Measurements from ENCODE around the gene RGS10. TPM values are rescaled to one million over a fixed set of nuclear protein-coding genes. Genes with fewer than 3 reads are reported as not detected.

RGS10 gene
- total RNA-seq, 2 experiments from 2014 or later = 234 to 240 TPM

- DNase-seq = no peak
- peaks cover 4% of the 10 kb centered on the region for H3K36me3 Mint-ChIP-seq (ENCODE audit: low read depth)
- no peaks in the 10 kb centered on the region for H3K9me3 Mint-ChIP-seq
- intact Hi-C loops (cut with micrococcal nuclease) = no loop called here
- no peak overlapping the region for H3K27ac Mint-ChIP-seq
- no peaks in the 10 kb centered on the region for H3K27me3 Mint-ChIP-seq (ENCODE audit: low read depth)
- no peak overlapping the region for H3K4me3 Mint-ChIP-seq
- CTCF ChIA-PET = interaction anchor here (1.3 kb wide), 1 partner anchor 101 kb away, joined by 3 read pairs; no protein-coding TSS in a partner anchor
- H3K4me1 Mint-ChIP-seq (ENCODE audit: low read depth) = peaks cover 3% of the 10 kb centered on the region
These were observed 3.5 kb upstream of the RGS10 start for GRCh38 chr10:119546009-119546408.

GRCh38 chr10:119545310-119545709 lies 2.8 kb upstream of the RGS10 start:
- H3K9me3 Mint-ChIP-seq = no peaks in the 10 kb centered on the region
- intact Hi-C loops (cut with micrococcal nuclease) = no loop called here
- H3K4me3 Mint-ChIP-seq = no peak overlapping the region
- H3K4me1 Mint-ChIP-seq (ENCODE audit: low read depth) = peaks cover 6% of the 10 kb centered on the region
- CTCF ChIA-PET = interaction anchor here (0.8 to 0.9 kb wide), 2 partner anchors 57 to 100 kb away, joined by 3 read pairs; no protein-coding TSS in a partner anchor
- H3K36me3 Mint-ChIP-seq (ENCODE audit: low read depth) = peaks cover 5% of the 10 kb centered on the region
- no peak overlapping the region for H3K27ac Mint-ChIP-seq
- DNase-seq = no peak
- H3K27me3 Mint-ChIP-seq (ENCODE audit: low read depth) = no peaks in the 10 kb centered on the region

- intact Hi-C loops (cut with micrococcal nuclease) = loop anchor here (1.0 to 5.0 kb wide), 8 partner anchors 66 to 463 kb away; partner anchors contain the start of genes BAG3, EIF3A, GRK5 and INPP5F
- Mint-ChIP-seq H3K27ac (peak overlapping the region; percentile 88), H3K4me3 (peak overlapping the region; percentile 84), H3K9me3 (no peaks in the 10 kb centered on the region), H3K27me3 (ENCODE audit: low read depth) (no peaks in the 10 kb centered on the region), H3K36me3 (ENCODE audit: low read depth) (peaks cover 7% of the 10 kb centered on the region), H3K4me1 (ENCODE audit: low read depth) (peaks cover 17% of the 10 kb centered on the region)
- CTCF ChIA-PET = interaction anchor here (0.6 to 4.2 kb wide), 11 partner anchors 11 to 345 kb away, joined by 3 to 30 read pairs (median 4); no protein-coding TSS in a partner anchor
- no peak for DNase-seq
These were observed 1.5 kb upstream of the RGS10 start for GRCh38 chr10:119543814-119544642.

GRCh38 chr10:119542988-119543813 lies 682 bp upstream of the RGS10 start:
- Mint-ChIP-seq H3K9me3 (no peaks in the 10 kb centered on the region), H3K27me3 (ENCODE audit: low read depth) (no peaks in the 10 kb centered on the region), H3K4me3 (peak overlapping the region; percentile 84), H3K27ac (peak overlapping the region; percentile 88), H3K36me3 (ENCODE audit: low read depth) (peaks cover 12% of the 10 kb centered on the region), H3K4me1 (ENCODE audit: low read depth) (peaks cover 25% of the 10 kb centered on the region)
- intact Hi-C loops (cut with micrococcal nuclease) = loop anchor here (1.0 to 5.0 kb wide), 12 partner anchors 27 to 462 kb away; partner anchors contain the start of genes BAG3, EIF3A, GRK5 and INPP5F
- DNase-seq = peak; percentile 83
- CTCF ChIA-PET = interaction anchor here (0.7 to 4.2 kb wide), 13 partner anchors 9 to 345 kb away, joined by 3 to 30 read pairs (median 4); no protein-coding TSS in a partner anchor

- Mint-ChIP-seq H3K4me1 (ENCODE audit: low read depth) (peaks cover 40% of the 10 kb centered on the region), H3K27ac (peak overlapping the region; percentile 73), H3K27me3 (ENCODE audit: low read depth) (no peaks in the 10 kb centered on the region), H3K9me3 (no peaks in the 10 kb centered on the region), H3K36me3 (ENCODE audit: low read depth) (peaks cover 12% of the 10 kb centered on the region), H3K4me3 (peak overlapping the region; percentile 88)
- peak; percentile 75 for DNase-seq
- CTCF ChIA-PET = interaction anchor here (0.6 to 4.2 kb wide), 10 partner anchors 11 to 343 kb away, joined by 4 to 30 read pairs (median 6); no protein-coding TSS in a partner anchor
- intact Hi-C loops (cut with micrococcal nuclease) = loop anchor here (1.0 to 5.0 kb wide), 7 partner anchors 25 to 461 kb away; partner anchors contain the start of genes BAG3, EIF3A, INPP5F and MCMBP
These were observed 811 bp downstream of the RGS10 start for GRCh38 chr10:119541459-119542356.

- H3K4me1 Mint-ChIP-seq (ENCODE audit: low read depth) = peaks cover 47% of the 10 kb centered on the region
- H3K27me3 Mint-ChIP-seq (ENCODE audit: low read depth) = no peaks in the 10 kb centered on the region
- peak; percentile 49 for DNase-seq
- CTCF ChIA-PET = interaction anchor here (0.6 to 4.2 kb wide), 4 partner anchors 11 to 304 kb away, joined by 4 to 30 read pairs (median 4); no protein-coding TSS in a partner anchor
- H3K4me3 Mint-ChIP-seq = peak overlapping the region; percentile 88
- intact Hi-C loops (cut with micrococcal nuclease) = loop anchor here (5.0 kb wide), 1 partner anchor 186 kb away; the partner anchor contains the start of gene INPP5F
- peaks cover 15% of the 10 kb centered on the region for H3K36me3 Mint-ChIP-seq (ENCODE audit: low read depth)
- no peaks in the 10 kb centered on the region for H3K9me3 Mint-ChIP-seq
- peak overlapping the region; percentile 73 for H3K27ac Mint-ChIP-seq
These were observed 1.5 kb downstream of the RGS10 start for GRCh38 chr10:119541046-119541445.

- Mint-ChIP-seq H3K4me3 (peak overlapping the region; percentile 88), H3K4me1 (ENCODE audit: low read depth) (peaks cover 57% of the 10 kb centered on the region), H3K9me3 (no peaks in the 10 kb centered on the region), H3K36me3 (ENCODE audit: low read depth) (peaks cover 19% of the 10 kb centered on the region), H3K27ac (peak overlapping the region; percentile 73), H3K27me3 (ENCODE audit: low read depth) (no peaks in the 10 kb centered on the region)
- intact Hi-C loops (cut with micrococcal nuclease) = loop anchor here (5.0 kb wide), 1 partner anchor 187 kb away; the partner anchor contains the start of gene INPP5F
- no peak for DNase-seq
- CTCF ChIA-PET = interaction anchor here (0.8 to 4.2 kb wide), 3 partner anchors 10 to 62 kb away, joined by 3 to 30 read pairs (median 4); no protein-coding TSS in a partner anchor
These were observed 2.5 kb downstream of the RGS10 start for GRCh38 chr10:119540038-119540437.

DNA sequence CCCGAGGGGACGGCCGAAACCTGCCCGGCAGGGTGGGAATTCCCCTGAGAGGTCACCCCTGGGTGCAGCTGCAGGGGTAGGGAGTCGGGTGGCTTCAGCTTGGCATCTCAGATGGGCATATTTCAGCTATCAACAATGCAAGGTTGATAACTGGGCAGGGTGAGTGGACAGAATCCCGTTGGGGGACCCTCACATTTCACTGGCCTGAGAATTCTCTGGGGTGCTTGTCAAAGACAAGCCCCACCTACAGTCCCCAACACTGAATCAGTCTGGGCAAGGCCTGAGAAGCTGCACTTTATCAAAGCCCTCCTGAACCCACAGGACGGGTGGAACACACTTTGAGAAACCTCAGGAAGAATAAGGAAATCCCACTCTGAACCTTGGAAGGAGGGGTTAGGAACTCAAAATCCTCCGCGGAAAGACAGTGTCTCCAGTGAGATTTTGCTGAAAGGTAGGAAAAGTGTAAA lies 3.1 kb downstream of the RGS10 start:
- H3K4me3 Mint-ChIP-seq = peak overlapping the region; percentile 81
- CTCF ChIA-PET = interaction anchor here (0.5 to 2.4 kb wide), 3 partner anchors 10 to 22 kb away, joined by 3 to 8 read pairs (median 8); no protein-coding TSS in a partner anchor
- H3K4me1 Mint-ChIP-seq (ENCODE audit: low read depth) = peaks cover 62% of the 10 kb centered on the region
- H3K27ac Mint-ChIP-seq = peak overlapping the region; percentile 95
- no peaks in the 10 kb centered on the region for H3K9me3 Mint-ChIP-seq
- no peaks in the 10 kb centered on the region for H3K27me3 Mint-ChIP-seq (ENCODE audit: low read depth)
- intact Hi-C loops (cut with micrococcal nuclease) = no loop called here
- peaks cover 24% of the 10 kb centered on the region for H3K36me3 Mint-ChIP-seq (ENCODE audit: low read depth)
- peak; percentile 41 for DNase-seq

- peak overlapping the region; percentile 81 for H3K4me3 Mint-ChIP-seq
- CTCF ChIA-PET = interaction anchor here (0.9 to 2.4 kb wide), 4 partner anchors 9 to 34 kb away, joined by 5 to 8 read pairs (median 6); no protein-coding TSS in a partner anchor
- no peaks in the 10 kb centered on the region for H3K9me3 Mint-ChIP-seq
- H3K27ac Mint-ChIP-seq = peak overlapping the region; percentile 95
- peaks cover 24% of the 10 kb centered on the region for H3K36me3 Mint-ChIP-seq (ENCODE audit: low read depth)
- peaks cover 64% of the 10 kb centered on the region for H3K4me1 Mint-ChIP-seq (ENCODE audit: low read depth)
- H3K27me3 Mint-ChIP-seq (ENCODE audit: low read depth) = no peaks in the 10 kb centered on the region
- peak; percentile 79 for DNase-seq
- intact Hi-C loops (cut with micrococcal nuclease) = loop anchor here (1.0 kb wide), 2 partner anchors 22 to 330 kb away; no protein-coding TSS in a partner anchor
These were observed 3.7 kb downstream of the RGS10 start for GRCh38 chr10:119538632-119539358.

GRCh38 chr10:119537953-119538630 lies 4.4 kb downstream of the RGS10 start:
- H3K4me3 Mint-ChIP-seq = peak overlapping the region; percentile 81
- CTCF ChIA-PET = interaction anchor here (0.9 to 2.4 kb wide), 4 partner anchors 8 to 33 kb away, joined by 5 to 8 read pairs (median 6); no protein-coding TSS in a partner anchor
- no peak for DNase-seq
- peaks cover 27% of the 10 kb centered on the region for H3K36me3 Mint-ChIP-seq (ENCODE audit: low read depth)
- peaks cover 66% of the 10 kb centered on the region for H3K4me1 Mint-ChIP-seq (ENCODE audit: low read depth)
- intact Hi-C loops (cut with micrococcal nuclease) = loop anchor here (1.0 kb wide), 2 partner anchors 22 to 330 kb away; no protein-coding TSS in a partner anchor
- H3K9me3 Mint-ChIP-seq = no peaks in the 10 kb centered on the region
- H3K27me3 Mint-ChIP-seq (ENCODE audit: low read depth) = no peaks in the 10 kb centered on the region
- peak overlapping the region; percentile 95 for H3K27ac Mint-ChIP-seq
